NCI-H526 treated with DMSO at 0.1 percent for 48 hours (cell line): Measurements from ENCODE around the gene PLXNB2.
"Not testable (repeated sequence)": the region's sequence is repeated elsewhere in the genome, so short reads cannot be mapped to it uniquely, and the experiment has no call there.

ENCODE experiments used
- DNase-seq: peaks from one replicate; lab custom pipeline; 2025; lab: John Stamatoyannopoulos, UW

The PLXNB2 gene, protein sequence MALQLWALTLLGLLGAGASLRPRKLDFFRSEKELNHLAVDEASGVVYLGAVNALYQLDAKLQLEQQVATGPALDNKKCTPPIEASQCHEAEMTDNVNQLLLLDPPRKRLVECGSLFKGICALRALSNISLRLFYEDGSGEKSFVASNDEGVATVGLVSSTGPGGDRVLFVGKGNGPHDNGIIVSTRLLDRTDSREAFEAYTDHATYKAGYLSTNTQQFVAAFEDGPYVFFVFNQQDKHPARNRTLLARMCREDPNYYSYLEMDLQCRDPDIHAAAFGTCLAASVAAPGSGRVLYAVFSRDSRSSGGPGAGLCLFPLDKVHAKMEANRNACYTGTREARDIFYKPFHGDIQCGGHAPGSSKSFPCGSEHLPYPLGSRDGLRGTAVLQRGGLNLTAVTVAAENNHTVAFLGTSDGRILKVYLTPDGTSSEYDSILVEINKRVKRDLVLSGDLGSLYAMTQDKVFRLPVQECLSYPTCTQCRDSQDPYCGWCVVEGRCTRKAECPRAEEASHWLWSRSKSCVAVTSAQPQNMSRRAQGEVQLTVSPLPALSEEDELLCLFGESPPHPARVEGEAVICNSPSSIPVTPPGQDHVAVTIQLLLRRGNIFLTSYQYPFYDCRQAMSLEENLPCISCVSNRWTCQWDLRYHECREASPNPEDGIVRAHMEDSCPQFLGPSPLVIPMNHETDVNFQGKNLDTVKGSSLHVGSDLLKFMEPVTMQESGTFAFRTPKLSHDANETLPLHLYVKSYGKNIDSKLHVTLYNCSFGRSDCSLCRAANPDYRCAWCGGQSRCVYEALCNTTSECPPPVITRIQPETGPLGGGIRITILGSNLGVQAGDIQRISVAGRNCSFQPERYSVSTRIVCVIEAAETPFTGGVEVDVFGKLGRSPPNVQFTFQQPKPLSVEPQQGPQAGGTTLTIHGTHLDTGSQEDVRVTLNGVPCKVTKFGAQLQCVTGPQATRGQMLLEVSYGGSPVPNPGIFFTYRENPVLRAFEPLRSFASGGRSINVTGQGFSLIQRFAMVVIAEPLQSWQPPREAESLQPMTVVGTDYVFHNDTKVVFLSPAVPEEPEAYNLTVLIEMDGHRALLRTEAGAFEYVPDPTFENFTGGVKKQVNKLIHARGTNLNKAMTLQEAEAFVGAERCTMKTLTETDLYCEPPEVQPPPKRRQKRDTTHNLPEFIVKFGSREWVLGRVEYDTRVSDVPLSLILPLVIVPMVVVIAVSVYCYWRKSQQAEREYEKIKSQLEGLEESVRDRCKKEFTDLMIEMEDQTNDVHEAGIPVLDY (N-terminal part only)

DNA sequence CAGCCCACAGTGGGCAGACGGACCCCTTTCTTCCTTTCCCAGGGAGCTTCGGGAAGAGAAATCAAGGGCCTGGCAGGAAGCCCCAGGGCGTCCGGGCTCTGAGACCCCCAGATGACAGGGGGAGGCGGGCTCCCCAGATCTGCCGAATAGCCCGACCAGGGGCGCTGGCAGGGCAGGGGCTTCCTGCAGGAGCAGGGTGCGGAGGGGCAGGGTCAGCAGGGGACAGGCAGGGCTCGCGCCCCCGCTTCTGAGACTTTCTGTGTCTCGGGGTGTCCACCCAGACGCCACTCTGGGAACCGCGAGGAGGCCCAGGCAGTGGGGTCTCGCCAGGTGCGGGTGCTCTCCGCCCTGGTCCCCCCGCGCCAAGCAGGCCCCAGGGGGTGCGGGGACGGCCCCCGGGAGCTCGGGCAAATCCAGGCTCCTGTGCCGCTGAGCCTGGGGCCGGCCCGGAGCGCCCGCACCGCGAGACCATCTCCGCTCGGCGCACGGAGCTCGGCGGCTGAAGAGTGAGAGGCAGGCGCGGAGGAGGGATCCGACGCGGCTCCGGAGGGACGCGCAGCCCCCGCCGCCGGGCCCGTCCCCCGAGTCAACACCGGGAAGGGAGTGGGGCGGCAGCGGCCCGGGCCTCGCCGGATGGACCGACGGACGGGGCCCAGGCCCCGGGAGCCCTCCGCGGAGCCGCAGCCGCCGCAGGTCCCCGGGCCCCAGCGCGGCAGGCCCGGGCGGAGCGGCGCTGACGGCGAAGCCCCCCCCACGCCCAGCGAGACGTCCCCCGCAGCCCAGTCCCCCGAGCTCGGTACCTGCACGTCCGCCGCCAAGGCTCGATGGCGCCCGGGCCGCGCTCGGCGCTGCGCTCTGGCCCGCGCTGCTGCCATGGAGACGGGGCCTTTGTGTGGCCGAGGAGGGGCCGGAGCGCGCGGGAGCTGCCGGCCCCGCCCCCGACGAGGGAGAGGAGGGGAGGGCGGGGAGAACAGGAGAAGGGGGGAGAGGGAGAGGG, at the start of gene PLXNB2:
Gene PLXNB2, minus strand, starts transcription at position 894 of the 997 bp plus-strand sequence. CDS start 17,062 bp downstream, outside the sequence.
- DNase-seq = peak; percentile 39

DNA sequence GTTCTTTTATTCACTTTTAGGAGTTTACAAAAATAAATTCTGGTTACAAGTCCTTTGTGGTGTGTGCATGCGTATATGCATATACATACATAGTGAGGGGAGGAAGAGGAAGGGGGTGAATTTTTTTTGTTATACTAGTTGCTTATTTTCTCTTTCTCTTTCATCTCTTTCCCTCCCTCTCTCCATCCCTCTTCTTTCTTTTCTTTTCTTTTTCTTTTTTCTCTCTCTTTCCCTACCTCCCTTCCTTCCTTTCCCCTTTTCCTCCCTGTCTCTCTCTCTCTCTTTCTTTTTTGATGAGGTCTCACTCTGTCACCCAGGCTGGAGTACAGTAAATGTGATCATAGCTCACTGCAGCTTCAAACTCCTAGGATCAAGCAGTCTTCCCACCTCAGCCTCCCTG, 49.8 kb upstream of the PLXNB2 start:
- no peak for DNase-seq

DNA sequence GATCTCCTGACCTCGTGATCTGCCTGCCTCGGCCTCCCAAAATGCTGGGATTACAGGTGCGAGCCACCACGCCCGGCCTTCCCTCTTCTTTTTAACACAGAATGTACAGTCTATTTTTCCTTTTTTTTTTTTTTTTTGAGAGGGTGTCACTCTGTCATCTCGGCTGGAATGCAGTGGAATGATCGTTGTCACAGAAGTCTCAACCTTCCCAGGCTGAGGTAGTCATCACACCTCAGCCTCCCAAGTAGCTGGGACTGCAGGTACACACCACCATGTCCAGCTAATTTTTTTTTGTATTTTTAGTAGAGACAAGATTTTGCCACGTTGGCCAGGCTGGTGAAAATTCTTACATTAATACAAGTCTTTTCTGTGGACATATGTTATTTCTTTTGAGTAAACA, 48.7 kb upstream of the PLXNB2 start:
- no peak for DNase-seq

DNA sequence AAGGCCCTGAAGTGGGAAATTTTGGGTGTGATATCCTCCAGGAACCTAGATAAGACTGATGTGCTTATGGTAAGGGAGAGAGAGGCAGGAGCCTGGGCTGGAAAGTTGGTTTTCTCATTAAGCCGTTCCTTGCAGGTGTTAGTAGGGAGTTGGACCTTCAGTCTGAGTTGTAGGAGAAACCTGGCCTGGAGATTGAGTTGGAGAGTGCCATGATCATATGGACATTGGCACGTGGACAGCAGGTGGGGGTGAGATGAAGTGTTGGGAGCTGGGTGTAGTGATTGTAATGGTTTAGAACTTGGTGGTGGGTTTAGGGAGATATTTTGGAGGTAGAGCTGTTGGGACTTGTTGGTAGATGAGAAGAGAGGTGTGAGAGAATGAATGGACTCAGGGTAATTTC, 40.6 kb upstream of the PLXNB2 start:
- no peak for DNase-seq

DNA sequence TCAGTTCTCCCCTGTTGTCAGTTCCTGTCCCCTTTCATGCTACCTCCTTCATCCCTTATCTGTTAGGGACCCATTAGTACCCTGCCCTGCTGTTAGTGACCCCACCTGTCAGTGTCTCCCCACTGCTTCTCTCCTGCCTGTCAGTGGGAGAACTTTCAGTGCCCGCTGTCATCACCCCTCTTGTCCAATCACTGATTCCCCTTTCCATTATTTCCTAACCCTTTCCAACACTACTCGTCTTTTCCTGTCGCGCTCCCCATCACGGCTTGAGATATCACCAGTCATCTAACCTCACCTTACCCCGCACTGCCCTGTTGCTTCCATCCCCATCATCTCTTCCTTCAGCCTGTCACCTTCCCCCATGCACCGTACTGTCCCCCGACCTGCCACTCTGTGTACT, 39.7 kb upstream of the PLXNB2 start:
- DNase-seq = no peak

DNA sequence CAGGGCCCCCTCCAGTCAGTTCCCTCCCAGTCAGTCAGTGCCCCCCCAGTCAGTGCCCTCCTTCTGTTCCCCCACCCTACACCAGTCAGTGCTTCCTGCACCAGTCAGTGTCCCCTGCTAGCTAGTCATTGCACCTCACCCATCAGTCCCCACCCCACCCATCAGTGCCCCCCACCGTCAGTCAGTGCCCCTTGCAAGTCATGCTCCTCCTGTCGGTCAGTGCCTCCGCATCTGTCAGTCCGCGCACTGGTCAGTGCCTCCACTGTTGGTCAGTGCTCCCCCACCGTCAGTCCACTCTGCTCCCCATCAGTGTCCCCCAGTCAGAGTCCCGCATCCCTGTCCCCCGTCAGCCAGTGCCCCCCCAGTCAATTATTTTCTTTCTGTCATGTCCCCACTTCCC, 39.0 kb upstream of the PLXNB2 start:
- no peak for DNase-seq

DNA sequence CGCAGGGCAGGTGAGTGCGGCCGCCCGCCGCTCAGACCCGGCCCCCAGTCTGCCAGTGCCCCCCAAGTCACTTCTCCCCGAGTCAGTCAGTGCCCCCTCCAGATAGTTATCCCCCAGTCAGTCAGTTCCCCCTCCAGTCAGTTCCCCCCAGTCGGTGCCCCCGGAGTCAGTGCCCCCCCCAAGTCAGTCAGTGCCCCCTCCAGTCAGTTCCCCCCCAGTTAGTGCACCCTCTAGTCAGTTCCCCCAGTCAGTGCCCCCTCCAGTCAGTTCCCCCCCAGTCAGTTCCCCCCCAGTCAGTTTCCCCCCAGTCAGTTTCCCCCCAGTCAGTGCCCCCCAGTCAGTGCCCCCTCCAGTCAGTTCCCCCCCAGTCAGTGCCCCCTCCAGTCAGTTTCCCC, 36.1 kb upstream of the PLXNB2 start:
- no peak for DNase-seq

DNA sequence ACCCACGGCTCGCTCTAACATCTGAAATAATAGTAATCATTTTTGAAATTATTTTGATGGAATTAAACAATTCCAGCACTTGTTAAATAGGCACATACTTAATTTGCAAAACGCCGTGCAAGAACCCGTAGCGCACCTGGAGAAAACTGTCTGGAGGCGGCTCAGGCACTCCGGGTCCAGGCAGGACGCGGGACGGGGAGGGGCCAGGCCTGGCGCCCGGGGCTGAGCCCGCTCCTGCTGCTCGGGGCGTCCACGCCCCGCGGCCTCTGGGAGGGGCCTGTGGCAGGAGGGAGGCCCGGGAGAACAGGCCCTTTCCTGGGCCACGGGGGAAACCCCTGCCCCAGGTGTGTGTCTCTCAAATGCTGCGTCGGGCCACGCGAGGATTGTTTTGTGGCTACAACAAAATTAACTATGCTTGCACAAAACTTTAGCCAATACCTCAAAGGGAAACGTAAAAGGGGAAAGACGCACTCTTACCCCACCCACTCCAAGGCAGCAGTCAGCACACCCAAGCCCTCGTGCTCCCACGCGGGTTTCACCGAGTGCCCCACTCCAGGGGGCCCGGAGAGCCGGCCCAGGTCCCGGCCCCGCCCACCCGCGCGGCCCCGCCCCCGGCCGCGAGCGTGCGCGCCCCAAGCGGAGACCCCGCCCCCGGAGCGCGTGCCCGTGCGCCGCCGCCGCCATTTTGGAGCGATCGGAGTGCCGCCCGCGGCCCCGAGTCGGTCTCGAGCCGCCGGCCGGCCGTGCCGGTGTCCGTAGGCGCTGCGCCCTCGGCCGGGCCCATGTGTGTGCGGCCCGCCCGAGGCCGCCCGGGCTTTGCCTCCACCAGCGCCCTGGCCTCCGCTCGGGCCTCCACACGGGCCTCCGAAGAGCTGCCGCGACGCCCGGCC, 35.5 kb upstream of the PLXNB2 start, which contains the start of gene PPP6R2:
Gene PPP6R2, plus strand, starts transcription at position 677 of the 890 bp plus-strand sequence. CDS start 50,582 bp downstream, outside the sequence.
- no peak for DNase-seq

DNA sequence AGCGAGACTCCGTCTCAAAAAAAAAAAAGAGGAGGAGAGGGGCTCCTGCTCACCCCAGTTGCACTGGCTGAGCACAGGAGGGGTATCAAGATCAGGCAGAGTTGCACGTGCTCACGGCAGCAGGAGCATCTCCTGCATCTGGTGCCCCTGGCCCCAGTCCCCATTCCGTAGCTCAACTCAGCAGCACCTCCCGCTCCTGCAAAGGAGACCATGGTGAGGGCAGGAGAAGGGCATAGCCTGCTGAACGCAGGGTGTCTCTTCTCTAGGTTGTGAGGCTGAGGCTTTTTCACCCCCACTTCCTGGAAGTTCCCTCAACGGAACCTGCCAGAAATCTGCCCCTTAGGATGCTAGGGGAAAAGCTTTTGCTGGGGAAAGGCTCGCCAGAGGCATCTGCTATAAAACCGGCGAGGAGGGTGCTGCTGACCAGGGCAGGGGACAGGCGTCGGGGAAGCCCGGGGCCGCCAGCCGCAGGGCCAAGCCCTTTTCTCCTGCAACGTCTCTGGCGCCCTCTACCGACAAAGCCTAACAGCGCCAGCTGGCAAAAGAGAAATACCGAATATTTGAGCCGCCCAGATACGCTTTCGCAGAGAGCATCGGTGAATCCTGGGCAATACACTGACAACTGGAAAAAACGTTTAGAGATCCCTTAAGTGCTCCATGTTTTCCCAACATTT, 34.7 kb upstream of the PLXNB2 start:
- peak; percentile 52 for DNase-seq

DNA sequence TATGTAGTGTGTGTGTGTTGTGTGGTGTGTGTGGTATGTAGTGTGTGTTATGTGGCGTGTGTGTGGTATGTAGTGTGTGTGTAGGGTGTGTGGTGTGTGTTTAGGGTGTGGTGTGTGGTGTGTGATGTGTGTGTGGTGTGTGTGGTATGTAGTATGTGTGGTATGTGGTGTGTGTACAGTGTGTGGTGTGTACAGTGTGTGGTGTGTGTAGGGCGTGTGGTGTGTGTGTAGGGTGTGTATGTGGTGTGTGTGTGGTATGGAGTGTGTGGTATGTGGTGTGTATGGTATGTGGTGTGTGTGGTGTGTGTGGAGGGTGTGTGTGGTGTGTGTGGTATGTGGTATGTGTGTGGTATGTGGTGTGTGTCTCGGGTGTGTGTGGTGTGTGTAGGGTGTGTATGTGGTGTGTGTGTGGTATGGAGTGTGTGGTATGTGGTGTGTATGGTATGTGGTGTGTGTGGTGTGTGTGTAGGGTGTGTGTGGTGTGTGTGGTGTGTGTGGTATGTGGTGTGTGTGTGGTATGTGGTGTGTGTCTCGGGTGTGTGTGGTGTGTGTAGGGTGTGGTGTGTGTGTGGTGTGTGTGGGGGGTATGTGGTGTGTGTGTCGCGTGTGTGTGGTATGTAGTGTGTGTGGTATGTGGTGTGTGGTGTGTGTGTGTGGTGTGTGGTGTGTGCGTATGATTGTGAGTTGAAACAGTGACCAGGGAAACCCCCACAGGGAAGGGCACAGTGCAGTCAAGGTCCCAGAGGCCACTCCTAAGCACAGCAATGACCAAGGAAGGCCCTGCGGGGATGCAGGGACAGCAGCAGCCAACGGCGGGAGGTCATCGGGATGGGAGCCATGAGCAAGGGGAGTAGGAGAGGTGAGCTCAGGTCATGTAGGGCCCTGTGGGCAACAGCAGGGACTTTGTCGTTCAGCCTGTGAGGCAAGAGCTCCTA, 32.8 kb upstream of the PLXNB2 start:
- DNase-seq = no peak

DNA sequence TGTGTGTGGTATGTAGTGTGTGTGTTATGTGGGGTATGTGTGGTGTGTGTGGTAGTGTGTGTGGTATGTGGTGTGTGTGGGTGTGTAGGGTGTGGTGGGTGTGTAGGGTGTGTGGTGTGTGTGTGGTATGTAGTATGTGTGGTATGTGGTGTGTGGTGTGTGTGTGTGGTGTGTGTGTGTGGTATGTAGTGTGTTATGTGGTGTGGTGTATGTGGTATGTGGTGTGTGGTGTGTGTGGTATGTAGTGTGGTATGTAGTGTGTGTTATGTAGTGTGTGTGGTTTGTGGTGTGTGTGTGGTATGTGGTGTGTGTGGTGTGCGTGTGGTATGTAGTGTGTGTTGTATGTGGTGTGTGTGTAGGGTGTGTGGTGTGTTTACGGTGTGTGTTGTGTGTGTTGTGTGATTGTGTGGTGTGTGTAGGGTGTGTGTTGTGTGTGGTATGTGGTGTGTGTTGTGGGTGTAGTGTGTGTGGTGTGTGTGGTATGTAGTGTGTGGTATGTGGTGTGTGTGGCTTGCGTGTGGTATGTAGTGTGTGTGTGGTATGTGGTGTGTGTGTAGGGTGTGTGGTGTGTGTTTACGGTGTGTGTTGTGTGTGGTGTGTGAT, 31.5 kb upstream of the PLXNB2 start:
- no peak for DNase-seq

DNA sequence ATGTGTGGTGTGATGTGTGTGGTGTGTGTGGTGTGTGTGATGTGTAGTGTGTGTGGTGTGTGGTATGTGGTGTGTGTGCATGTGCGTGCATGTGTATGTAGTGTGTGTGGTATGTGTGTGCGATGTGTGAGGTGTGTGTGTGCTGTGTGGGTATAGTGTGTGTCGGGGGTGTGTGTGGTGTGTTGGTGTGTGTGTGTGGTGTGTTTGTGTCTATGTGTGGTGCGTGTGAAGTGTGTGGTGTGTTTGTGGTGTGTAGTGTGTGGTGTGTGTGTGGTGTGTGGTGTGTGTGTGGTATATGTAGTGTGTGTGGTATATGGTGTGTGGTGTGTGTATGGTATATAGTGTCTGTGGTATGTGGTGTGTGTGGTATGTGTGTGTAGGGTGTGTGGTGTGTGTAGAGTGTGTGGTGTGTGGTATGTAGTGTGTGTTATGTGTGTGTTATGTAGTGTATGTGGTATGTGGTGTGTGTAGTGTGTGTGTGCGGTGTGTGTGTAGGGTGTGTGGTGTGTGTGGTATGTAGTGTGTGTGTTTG, 30.7 kb upstream of the PLXNB2 start:
- DNase-seq = no peak

DNA sequence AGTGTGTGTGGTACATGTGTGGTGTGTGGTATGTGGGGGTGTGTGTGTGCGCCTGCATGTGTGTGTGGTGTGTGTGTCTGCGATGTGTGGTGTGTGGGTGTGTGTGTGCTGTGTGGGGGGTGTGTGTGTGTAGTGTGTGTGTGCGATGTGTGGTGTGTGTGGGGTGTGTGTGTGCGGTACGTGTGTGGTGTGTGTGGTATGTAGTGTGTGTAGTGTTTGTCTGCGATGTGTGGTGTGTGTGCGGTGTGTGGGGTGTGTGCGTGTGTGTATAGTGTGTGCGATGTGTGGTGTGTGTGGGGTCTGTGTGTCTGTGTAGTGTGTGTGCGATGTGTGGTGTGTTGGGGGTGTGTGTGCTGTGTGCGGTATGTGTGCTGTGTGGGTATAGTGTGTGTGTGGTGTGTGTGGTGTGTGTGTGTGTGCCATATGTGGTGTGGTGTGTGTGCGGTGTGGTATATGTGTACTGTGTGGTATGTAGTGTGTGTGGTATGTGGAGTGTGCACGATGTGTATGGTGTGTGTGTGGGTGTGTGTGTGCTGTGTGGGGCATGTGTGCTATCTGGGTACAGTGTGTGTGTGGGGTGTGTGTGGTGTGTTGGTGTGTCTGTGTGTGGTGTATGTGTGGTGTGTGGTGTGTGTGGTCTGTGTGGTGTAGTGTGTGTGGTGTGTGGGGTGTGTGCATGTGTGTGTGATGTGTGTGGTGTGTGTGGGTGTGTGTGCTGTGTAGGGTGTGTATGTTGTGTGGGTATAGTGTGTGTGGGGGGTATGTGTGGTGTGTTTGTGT, 30.0 kb upstream of the PLXNB2 start:
- no peak for DNase-seq

DNA sequence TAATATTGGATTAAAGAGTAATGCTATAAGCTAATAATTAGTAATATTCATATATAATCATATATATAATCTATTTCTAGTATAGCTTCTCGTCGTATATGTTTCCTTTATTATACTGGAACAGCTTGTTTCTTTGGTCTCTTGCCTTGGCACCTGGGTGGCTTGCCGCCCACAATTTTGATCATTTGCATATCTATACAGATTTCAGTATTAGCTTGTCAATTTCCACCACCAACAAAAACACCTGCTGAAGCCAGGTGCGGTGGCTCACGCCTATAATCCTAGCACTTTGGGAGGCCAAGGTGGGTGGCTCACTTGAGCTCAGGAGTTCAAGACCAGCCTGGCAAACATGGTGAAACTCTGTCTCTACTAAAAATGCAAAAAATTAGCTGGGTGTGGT, 27.0 kb upstream of the PLXNB2 start:
- not testable (repeated sequence) for DNase-seq

DNA sequence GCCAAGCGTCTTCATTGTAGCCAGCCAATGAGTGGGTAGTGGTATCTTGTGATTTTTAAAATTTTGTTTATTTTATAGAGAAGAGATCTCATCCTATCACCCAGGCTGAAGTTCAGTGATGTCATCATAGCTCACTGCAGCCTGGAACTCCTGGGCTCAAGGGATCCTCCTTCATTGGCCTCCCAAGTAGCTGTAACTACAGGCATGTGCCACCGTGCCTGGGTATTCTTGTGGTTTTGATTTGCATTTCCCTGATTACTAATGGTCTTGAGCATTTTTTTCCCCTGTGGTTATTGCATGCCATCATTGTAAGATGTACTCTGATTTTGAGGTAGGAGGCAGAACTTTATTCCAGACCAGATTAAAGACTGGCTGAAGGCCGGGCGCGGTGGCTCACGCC, 21.8 kb upstream of the PLXNB2 start:
- DNase-seq = no peak

DNA sequence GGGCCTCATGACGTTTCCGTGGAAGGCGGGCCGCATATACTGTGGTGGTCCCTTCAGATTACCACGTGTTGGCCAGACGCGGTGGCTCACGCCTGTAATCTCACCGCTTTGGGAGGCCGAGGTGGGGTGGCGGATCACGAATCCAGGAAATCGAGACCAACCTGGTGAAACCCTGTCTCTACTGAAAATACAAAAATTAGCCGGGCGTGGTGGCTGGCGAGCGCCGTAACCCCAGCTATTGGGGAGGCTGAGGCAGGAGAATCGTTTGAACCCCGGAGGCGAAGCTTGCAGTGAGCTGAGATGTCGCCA, 20.2 kb upstream of the PLXNB2 start:
- no peak for DNase-seq
